MCF 10A (cell line): ENCODE data around the gene LILRA5. TPM values are rescaled to one million over a fixed set of nuclear protein-coding genes. Genes with fewer than 3 reads are reported as not detected.
"Not testable (repeated sequence)": the region's sequence is repeated elsewhere in the genome, so short reads cannot be mapped to it uniquely, and the experiment has no call there.

Experiments
- BruUV-seq: library from RNA; stranded (reverse); fragments of 400-500 nt; replicated peaks from 2 replicates; lab custom pipeline; 2021; lab: Mats Ljungman, UMichigan
- CTCF ChIA-PET: fragments of 300-600 bp; sonication (Branson Sonifier 250); formaldehyde crosslinking; extraction: SDS; loops from one replicate; lab custom pipeline; 2021; ENCODE audit warnings: antibody characterized with exemption, inconsistent platforms; lab: Yijun Ruan, JAX
- POLR2A ChIA-PET: fragments of 300-600, 350-650 bp; sonication (Branson Sonifier 250); formaldehyde crosslinking; extraction: SDS; loops from one replicate; lab custom pipeline; 2020; ENCODE audit warnings: antibody characterized with exemption, inconsistent platforms; lab: Yijun Ruan, JAX
- DNase-seq: peaks from one replicate; pipeline ENCODE4 v3.0.0-alpha.2; 2018; ENCODE audit not compliant: unreplicated experiment
- H3K27ac Mint-ChIP-seq: one replicate; pipeline ENCODE4 v1.8.0; 2022; ENCODE audit warnings: mild to moderate bottlenecking, low read depth, mixed read lengths; ENCODE audit not compliant: unreplicated experiment
- H3K27me3 Mint-ChIP-seq: one replicate; pipeline ENCODE4 v1.8.0; 2022; ENCODE audit warnings: mixed read lengths; ENCODE audit not compliant: insufficient read depth, unreplicated experiment
- H3K36me3 Mint-ChIP-seq: one replicate; pipeline ENCODE4 v1.8.0; 2022; ENCODE audit warnings: mild to moderate bottlenecking, moderate library complexity, mixed read lengths; ENCODE audit not compliant: insufficient read depth, unreplicated experiment
- H3K4me1 Mint-ChIP-seq: one replicate; pipeline ENCODE4 v1.8.0; 2022; ENCODE audit warnings: mixed read lengths; ENCODE audit not compliant: insufficient read depth, unreplicated experiment
- H3K4me3 Mint-ChIP-seq: one replicate; pipeline ENCODE4 v1.8.0; 2022; ENCODE audit warnings: mild to moderate bottlenecking, moderate library complexity, mixed read lengths; ENCODE audit not compliant: unreplicated experiment
- H3K9me3 Mint-ChIP-seq: one replicate; pipeline ENCODE4 v1.8.0; 2022; ENCODE audit warnings: mixed read lengths; ENCODE audit not compliant: unreplicated experiment
- CTCF ChIP-seq: fragments of 200-600 bp; IDR thresholded peaks from one replicate; pipeline ENCODE4 v1.8.0; 2022; ENCODE audit warnings: antibody characterized with exemption, mild to moderate bottlenecking; ENCODE audit not compliant: unreplicated experiment
- intact Hi-C: fragments of 100-400 bp; cut with micrococcal nuclease; formaldehyde crosslinking; loops from 2 replicates; pipeline ENCODE4 v1.14.1; 2022
- total RNA-seq: library from RNA; stranded (reverse); gene quantifications from 2 replicates; pipeline ENCODE4 v1.2.3, GENCODE V29; 2022

Gene LILRA5
- total RNA-seq, 1 experiment from 2014 or later, result not detected

- no peaks in the 10 kb centered on the region for H3K9me3 Mint-ChIP-seq
- no peaks in the 10 kb centered on the region for H3K36me3 Mint-ChIP-seq
- ChIA-PET POLR2A (no interaction called here), CTCF (interaction anchor here (0.6 to 5.6 kb wide), 5 partner anchors 9 to 1389 kb away, joined by 3 to 79 read pairs (median 3); no protein-coding TSS in a partner anchor)
- no peak overlapping the region for H3K4me3 Mint-ChIP-seq
- H3K4me1 Mint-ChIP-seq, result no peaks in the 10 kb centered on the region
- BruUV-seq, result no TSS peak
- intact Hi-C loops, result loop anchor here (1.0 kb wide), 1 partner anchor 66 kb away; no protein-coding TSS in a partner anchor
- H3K27ac Mint-ChIP-seq, result no peak overlapping the region
- peaks cover 33% of the 10 kb centered on the region for H3K27me3 Mint-ChIP-seq
- TF ChIP-seq CTCF, result no peak
- DNase-seq, result no peak
These were observed 12.7 kb upstream of the LILRA5 start for GRCh38 chr19:54325631-54326030.

GRCh38 chr19:54325194-54325621 lies 12.2 kb upstream of the LILRA5 start:
- peak; percentile 54 for DNase-seq
- Mint-ChIP-seq H3K36me3 (no peaks in the 10 kb centered on the region), H3K27ac (no peak overlapping the region), H3K4me1 (no peaks in the 10 kb centered on the region), H3K27me3 (peaks cover 37% of the 10 kb centered on the region), H3K9me3 (no peaks in the 10 kb centered on the region), H3K4me3 (no peak overlapping the region)
- BruUV-seq, result no TSS peak
- TF ChIP-seq CTCF, result peak; percentile 72
- CTCF ChIA-PET, result interaction anchor here (0.6 to 5.6 kb wide), 13 partner anchors 8 to 1926 kb away, joined by 3 to 79 read pairs (median 4); no protein-coding TSS in a partner anchor
- intact Hi-C loops, result loop anchor here (1.0 kb wide), 1 partner anchor 66 kb away; no protein-coding TSS in a partner anchor
- POLR2A ChIA-PET, result no interaction called here

GRCh38 chr19:54324071-54324470 lies 11.1 kb upstream of the LILRA5 start:
- POLR2A ChIA-PET, result interaction anchor here (0.7 kb wide), 1 partner anchor 54 kb away, joined by 3 read pairs; no protein-coding TSS in a partner anchor
- CTCF ChIA-PET, result interaction anchor here (0.6 to 5.6 kb wide), 7 partner anchors 9 to 66 kb away, joined by 3 to 79 read pairs (median 3); no protein-coding TSS in a partner anchor
- DNase-seq, result no peak
- BruUV-seq, result no TSS peak
- Mint-ChIP-seq H3K4me3 (no peak overlapping the region), H3K4me1 (no peaks in the 10 kb centered on the region), H3K9me3 (no peaks in the 10 kb centered on the region), H3K27ac (no peak overlapping the region), H3K27me3 (peaks cover 33% of the 10 kb centered on the region), H3K36me3 (no peaks in the 10 kb centered on the region)
- intact Hi-C loops, result no loop called here
- TF ChIP-seq CTCF, result no peak

- CTCF ChIA-PET, result interaction anchor here (5.6 kb wide), 1 partner anchor 68 kb away, joined by 79 read pairs; no protein-coding TSS in a partner anchor
- POLR2A ChIA-PET, BruUV-seq, DNase-seq, intact Hi-C loops, H3K4me1 Mint-ChIP-seq, H3K4me3 Mint-ChIP-seq, H3K27ac Mint-ChIP-seq, H3K9me3 Mint-ChIP-seq, H3K36me3 Mint-ChIP-seq: not testable (repeated sequence)
- H3K27me3 Mint-ChIP-seq, result peaks cover 27% of the 10 kb centered on the region
These were observed 10.0 kb upstream of the LILRA5 start for GRCh38 chr19:54322934-54323333.

GRCh38 chr19:54322295-54322694 lies 9.3 kb upstream of the LILRA5 start:
- H3K4me3 Mint-ChIP-seq, intact Hi-C loops, H3K4me1 Mint-ChIP-seq, H3K27ac Mint-ChIP-seq, DNase-seq, H3K9me3 Mint-ChIP-seq, BruUV-seq, H3K36me3 Mint-ChIP-seq, POLR2A ChIA-PET: not testable (repeated sequence)
- H3K27me3 Mint-ChIP-seq, result peaks cover 33% of the 10 kb centered on the region
- CTCF ChIA-PET, result interaction anchor here (0.6 to 1.5 kb wide), 3 partner anchors 35 to 110 kb away, joined by 3 read pairs; no protein-coding TSS in a partner anchor
